Activated CD4-positive, alpha-beta T cell treated with anti-CD3 and anti-CD28 coated beads for 24 hours (primary cell): ENCODE measurements around the gene IL11RA.

Source experiments
- DNase-seq, 2 donors: peaks; one replicate each; pipeline ENCODE4 v3.0.0-alpha.2; 2020; ENCODE audit warnings: low read depth in 2 of 2

IL11RA gene

DNA sequence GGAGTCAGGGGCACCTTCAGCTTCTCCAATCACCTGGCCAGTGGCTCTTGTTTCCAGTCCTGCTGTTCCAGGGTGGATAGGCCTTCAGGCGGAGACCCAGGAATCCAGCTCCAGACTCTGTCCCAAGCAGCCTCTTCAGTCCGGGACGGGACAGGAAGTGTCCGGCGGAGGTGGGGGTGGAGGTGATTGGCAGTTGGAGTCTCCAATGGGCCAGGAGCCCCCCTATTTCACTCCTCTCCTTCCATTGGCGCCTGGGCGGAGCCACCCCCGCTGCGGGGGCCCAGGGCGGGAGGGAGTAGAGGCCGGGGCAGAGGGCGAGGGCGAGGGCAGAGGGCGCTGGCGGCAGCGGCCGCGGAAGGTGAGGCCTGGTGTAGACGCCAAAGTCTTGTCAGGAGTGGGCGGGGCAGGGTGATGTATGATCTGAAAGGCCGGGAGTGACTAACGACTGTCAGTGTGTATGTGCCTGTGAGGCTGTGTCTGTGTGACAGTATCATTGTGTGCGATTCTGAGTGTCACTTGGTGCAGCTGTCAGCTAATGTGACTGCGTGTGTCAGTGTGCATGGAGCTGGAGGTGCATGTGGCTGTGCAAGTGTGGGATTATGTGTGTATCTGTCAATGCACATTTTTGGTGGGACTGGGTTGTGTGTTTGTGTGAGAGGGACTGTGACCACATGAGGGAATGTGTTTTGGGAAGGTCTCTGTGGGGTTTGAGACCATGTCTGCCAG lies at the start of gene IL11RA:
TSS of gene IL11RA (plus strand) at position 310 of the 726 bp plus-strand sequence. CDS start 3,033 bp downstream, outside the sequence.
- DNase-seq = peak; percentile 39 to 45

DNA sequence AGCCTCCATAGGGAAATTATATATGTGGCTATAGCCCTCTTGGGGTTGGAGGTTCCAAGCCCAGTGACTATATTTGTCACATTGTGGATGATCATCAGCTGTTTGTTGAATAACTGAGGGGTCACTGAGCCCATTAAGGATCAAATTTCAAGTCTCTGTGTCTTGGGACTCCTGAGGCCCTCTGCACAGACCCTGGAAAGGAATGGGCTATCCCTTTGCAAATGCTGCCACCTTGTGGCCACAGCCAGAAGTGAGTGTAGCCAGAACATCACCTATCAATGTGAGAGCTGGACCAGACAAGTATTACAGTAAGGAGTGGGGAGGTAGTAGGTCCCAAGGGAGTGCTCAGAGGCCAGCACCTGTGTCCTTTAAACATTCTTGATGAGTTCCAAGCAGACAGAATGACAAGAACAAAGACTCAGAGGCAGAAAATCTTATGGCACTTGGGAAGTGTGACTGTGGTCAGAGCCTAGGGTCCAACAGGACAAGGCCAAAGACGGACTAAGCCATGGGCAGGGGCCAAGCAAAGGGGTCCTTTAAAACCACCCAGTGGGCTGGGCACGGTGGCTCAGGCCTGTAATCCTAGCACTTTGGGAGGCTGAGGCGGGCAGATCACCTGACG lies 48.3 kb upstream of the IL11RA start:
- DNase-seq = peak; percentile 69 to 71

- no peak for DNase-seq
These were observed 45.8 kb upstream of the IL11RA start for GRCh38 chr9:34606190-34606589.

- DNase-seq = no peak
These were observed 45.1 kb upstream of the IL11RA start for GRCh38 chr9:34606905-34607304.

DNA sequence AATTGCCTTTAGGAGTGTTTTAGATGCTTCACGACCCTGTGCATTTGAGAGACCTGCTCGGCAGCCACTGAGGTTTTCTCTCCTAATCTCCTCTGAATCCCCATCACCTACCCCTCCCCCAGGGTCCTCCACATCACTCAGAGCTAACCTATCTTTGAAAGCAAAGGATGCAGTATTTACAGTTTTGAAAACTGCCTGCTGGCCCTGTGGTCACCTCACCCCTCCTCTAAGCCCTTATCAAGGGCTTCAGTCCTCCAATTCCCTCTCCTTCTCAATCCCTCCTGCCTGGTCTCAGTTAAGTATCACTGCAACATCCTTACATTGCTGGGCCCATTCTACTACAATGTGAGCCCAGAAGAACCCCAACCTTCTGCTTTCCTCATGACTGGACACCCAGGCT lies 44.7 kb upstream of the IL11RA start:
- DNase-seq = no peak

DNA sequence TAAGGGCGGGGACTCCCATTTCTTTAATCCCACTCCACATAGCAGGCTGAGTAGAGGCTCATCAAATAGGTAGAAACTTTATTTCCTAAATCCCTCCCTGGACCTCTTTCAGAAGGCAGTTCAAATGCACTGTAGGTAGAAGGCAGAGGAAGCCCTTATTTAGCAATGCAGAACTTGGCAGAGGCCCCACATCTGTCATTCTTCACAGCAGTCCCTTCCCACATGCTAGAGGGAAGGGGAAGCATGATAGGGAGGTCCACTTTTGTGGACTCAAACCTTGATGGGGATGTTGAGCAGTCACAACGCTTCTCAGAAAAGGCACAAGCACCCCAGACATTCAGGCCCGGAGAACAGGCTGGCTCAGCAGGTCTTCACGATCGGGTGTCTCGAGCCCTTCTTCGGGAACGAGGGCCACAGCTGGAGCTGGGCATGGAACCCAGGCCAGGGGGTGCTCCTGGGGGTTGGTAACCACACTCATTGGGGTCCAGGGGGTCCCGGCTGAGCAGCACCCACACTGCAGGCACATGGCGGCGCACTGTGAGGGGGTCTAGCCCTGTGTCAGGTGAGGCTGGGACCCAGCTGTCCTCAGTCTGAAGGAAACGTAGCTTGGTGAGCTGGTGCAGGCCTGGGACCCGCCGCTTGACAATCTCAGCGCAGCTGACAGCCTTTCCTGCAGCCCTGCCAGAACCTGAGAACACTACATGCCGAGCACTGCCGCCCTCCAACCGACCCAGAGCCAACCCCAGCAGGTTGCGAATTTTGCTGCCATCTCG lies 41.4 kb upstream of the IL11RA start:
- DNase-seq = no peak

DNA sequence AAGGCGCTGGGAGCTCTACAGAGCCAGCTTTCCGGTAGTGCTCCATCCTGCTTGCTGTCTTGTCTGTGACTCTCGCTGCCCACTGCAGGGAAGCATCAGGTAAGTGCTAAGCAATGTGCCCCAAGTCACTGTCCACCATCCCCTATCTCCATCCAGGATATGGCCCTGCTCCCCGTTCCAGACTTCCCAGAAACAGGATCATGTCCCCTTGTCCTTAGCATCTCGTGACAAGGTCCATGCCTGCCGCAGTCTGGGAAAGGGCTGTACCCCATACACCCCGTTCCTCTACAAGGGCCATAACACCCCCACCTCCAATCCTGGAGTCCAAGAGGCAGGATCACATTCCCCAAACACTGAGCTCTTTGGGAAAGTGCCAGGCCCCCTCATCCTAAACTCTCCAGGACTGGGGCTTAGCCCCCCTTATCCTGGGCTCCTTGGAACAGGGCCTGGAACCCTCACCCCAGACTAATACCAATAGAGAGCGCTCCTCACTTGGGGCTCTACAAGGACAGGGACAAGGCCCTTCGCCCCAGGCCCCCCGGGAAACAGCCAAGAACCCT lies 40.7 kb upstream of the IL11RA start:
- DNase-seq = no peak

- peak; percentile 73 to 81 for DNase-seq
These were observed 39.9 kb upstream of the IL11RA start, which contains the start of gene RPP25L for GRCh38 chr9:34611811-34612787. Gene RPP25L (minus strand): TSS chr9:34612097. CDS start chr9:34611296, 801 bp downstream.

- peak in 1 of 2 donors; percentile 67 for DNase-seq
These were observed 39.1 kb upstream of the IL11RA start for GRCh38 chr9:34612788-34613390.

GRCh38 chr9:34615132-34615531 lies 36.9 kb upstream of the IL11RA start:
- DNase-seq = no peak

DNA sequence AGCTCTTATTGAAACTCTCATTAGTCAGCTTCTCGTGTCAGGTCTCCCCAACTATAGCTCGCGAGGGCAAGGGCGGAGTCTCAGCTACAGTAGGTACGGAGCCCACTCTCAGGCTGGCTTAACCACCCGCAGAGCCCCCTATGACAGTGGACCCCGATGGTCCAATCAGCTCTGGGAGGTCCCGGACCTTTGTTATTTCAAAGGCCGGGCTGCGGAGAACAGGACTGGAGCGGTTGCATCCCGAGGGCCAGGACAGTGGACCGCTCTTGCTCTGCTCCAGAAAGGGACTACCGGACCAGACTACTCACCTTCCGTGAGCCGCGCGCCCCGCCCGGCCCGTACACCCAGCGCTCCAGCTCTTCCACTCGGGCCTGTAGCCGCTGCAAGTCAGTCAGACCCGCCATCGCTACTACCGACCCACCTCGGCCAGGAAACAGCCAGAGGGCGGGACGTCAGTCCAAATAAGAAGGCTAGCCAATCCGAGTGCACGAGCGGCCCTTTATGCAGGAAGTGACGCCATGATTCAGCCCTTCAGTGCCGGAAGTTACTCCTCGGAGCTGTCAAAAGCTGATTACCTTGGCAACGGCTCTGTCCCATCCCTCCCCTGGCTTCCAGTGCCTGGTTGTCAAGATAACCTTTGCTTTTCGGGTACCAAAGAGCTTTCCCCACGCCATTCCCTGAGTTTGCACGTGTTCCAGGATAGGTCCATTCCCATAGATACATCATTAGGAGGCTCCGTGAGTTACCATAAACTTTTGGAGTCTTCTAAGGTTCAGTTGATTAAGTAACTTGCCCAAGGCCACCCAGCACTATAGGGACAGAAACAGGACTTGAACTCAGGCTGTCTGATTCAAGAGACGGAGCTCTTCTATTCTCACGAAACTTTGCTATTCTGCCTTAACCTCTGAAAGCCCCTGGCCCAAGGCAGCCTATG lies 31.7 kb upstream of the IL11RA start, which contains the start of gene DCTN3:
TSS of gene DCTN3 (minus strand) at position 435 of the 934 bp plus-strand sequence. CDS start at position 404, 31 bp downstream.
- peak; percentile 80 to 81 for DNase-seq

DNA sequence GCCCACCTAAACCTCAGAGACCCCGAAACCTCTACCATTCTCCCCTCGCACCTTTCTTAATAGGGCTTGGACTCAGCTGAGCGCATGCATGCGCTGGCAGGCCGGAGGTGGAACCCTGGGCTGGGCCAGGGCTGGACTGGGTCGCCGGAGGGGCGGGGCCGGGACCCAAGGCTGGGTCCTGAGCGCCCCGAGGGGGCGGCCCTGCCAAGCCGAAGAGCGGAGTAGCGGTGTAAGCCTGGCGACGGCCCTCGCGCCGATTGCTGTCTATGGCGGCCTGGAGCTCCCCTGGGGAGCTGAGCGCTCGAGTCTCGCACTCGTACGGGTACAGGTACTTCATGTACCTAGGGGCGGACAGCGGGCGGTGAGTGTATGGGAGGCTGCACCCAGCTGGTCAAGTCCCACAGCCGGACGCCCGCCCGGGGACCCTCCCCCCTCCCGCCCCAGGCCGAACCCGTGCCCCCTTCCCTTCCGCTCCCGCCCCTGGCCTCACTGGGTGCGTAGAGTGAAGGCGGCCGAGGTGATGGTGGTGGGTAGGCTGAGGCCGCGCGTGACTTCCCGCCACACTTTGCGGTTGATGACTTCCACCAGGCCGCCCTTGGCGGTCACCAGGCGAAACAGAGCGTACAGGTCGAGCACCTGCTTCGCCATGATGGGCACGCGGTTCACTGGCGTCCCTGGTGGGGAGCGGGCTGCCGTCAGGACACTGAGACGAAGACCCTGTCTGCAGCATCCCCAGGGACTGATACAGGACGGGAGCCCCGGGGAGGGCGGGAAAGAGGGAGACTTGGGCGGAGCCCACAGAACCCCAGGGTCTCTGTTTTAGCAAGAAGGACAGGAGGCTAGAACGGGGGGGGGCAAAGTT lies 28.4 kb upstream of the IL11RA start:
- DNase-seq = no peak

- DNase-seq = no peak
These were observed 27.4 kb upstream of the IL11RA start for GRCh38 chr9:34624475-34625185.

DNA sequence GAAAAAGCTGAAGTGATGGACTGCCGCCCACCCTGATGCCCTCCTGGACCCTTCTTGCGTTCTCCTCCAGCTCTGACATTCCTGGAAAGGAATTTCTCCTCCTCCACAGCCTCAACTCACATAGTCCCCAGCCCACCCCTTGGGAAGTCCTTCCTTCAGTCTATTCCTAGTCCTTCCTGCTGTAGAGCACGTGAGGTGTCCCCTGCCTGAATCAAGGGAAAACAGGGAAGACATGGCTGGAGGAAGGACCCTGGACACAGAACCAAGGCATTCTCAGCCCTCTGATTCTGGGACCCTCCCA lies 26.8 kb upstream of the IL11RA start:
- DNase-seq = no peak

- no peak for DNase-seq
These were observed 24.0 kb upstream of the IL11RA start for GRCh38 chr9:34627716-34628655.

- DNase-seq = no peak
These were observed 23.1 kb upstream of the IL11RA start, which contains the start of gene ARID3C for GRCh38 chr9:34628656-34629490. Gene ARID3C (minus strand): TSS chr9:34629066. CDS start chr9:34628014, 1,052 bp downstream.
